H1 (cell line): Measurements from ENCODE around the gene C1QTNF7. TPM values are rescaled to one million over a fixed set of nuclear protein-coding genes. Genes with fewer than 3 reads are reported as not detected.

Experiments
- CTCF ChIA-PET: fragments of 300-600 bp; sonication (Branson Sonifier 250); formaldehyde crosslinking; loops from one replicate; lab custom pipeline; 2021; ENCODE audit not compliant: partially characterized antibody; lab: Charles Lee
- POLR2A ChIA-PET: fragments of 300-600 bp; sonication (Branson Sonifier 250); formaldehyde crosslinking; loops from one replicate; lab custom pipeline; 2021; ENCODE audit warnings: inconsistent platforms; ENCODE audit not compliant: partially characterized antibody; lab: Charles Lee
- DNase-seq, 2 experiments: peaks; one replicate each; pipeline versions ENCODE4 v3.0.0 to v3.0.0-alpha.2; 2010 to 2022; ENCODE audit warnings: low spot score in 2 of 2, low read depth in 1 of 2, mixed read lengths in 1 of 2
- FAIRE-seq: peaks from 2 replicates; lab custom pipeline; 2011; peaks lifted over from hg19 to GRCh38; lab: Jason Lieb, UNC
- H2AFZ ChIP-seq: 2 replicates; pipeline ENCODE4 v1.8.1; 2012; ENCODE audit warnings: low read length, inconsistent platforms
- H2AK5ac ChIP-seq: 2 replicates; pipeline ENCODE4 v1.6.1; 2013; ENCODE audit warnings: low read depth, low read length
- H2BK120ac ChIP-seq: replicated peaks from 2 replicates; pipeline ENCODE3; 2013; ENCODE audit warnings: low read depth, low read length, inconsistent platforms
- H2BK12ac ChIP-seq: 2 replicates; pipeline ENCODE4 v1.6.1; 2013; ENCODE audit warnings: low read depth, low read length
- H2BK15ac ChIP-seq: 2 replicates; pipeline ENCODE4 v1.6.1; 2013; ENCODE audit warnings: low read length
- H2BK20ac ChIP-seq: 2 replicates; pipeline ENCODE4 v1.6.1; 2013; ENCODE audit warnings: low read length
- H2BK5ac ChIP-seq: 2 replicates; pipeline ENCODE4 v1.6.1; 2013; ENCODE audit warnings: low read depth, low read length
- H3K14ac ChIP-seq: 2 replicates; pipeline ENCODE4 v1.6.1; 2013; ENCODE audit warnings: inconsistent platforms; ENCODE audit not compliant: insufficient read length
- H3K18ac ChIP-seq: 2 replicates; pipeline ENCODE4 v1.6.1; 2013; ENCODE audit warnings: low read length; ENCODE audit errors: extremely low read depth
- H3K23ac ChIP-seq: 2 replicates; pipeline ENCODE4 v1.6.1; 2013; ENCODE audit warnings: inconsistent platforms; ENCODE audit not compliant: insufficient read length
- H3K23me2 ChIP-seq: 2 replicates; pipeline ENCODE4 v1.6.1; 2013; ENCODE audit warnings: low read depth, low read length
- H3K27ac ChIP-seq: 2 replicates; pipeline ENCODE4 v1.6.1; 2011; ENCODE audit warnings: low read depth, low read length, inconsistent platforms
- H3K27me3 ChIP-seq, 4 experiments: replicated peaks in 1 of 4; 1 replicate in 1 of 4; 2 replicates in 3 of 4; pipeline versions ENCODE4 v1.6.1 to v1.8.1; 2011 to 2013; ENCODE audit warnings: low read length in 3 of 4, mild to moderate bottlenecking in 3 of 4, inconsistent platforms in 2 of 4, mixed read lengths in 2 of 4, moderate library complexity in 1 of 4; ENCODE audit not compliant: control insufficient read depth in 3 of 4, insufficient read depth in 3 of 4; ENCODE audit errors: extremely low read depth in 1 of 4
- H3K36me3 ChIP-seq, 4 experiments: 2 replicates each; pipeline versions ENCODE4 v1.6.1 to v1.8.1; 2011 to 2013; ENCODE audit warnings: mild to moderate bottlenecking in 4 of 4, low read length in 3 of 4, moderate library complexity in 2 of 4, control low read depth in 1 of 4, inconsistent platforms in 1 of 4; ENCODE audit not compliant: insufficient read depth in 4 of 4, control insufficient read depth in 2 of 4
- H3K4ac ChIP-seq: replicated peaks from 2 replicates; pipeline ENCODE3; 2013; ENCODE audit warnings: low read length, low read depth, mixed read lengths, inconsistent platforms; ENCODE audit not compliant: insufficient read length
- H3K4me1 ChIP-seq, 4 experiments: replicated peaks in 1 of 4; 1 replicate in 1 of 4; 2 replicates in 3 of 4; pipeline versions ENCODE4 v1.6.1 to v1.8.1; 2011 to 2013; ENCODE audit warnings: low read length in 3 of 4, inconsistent platforms in 2 of 4, mixed read lengths in 1 of 4; ENCODE audit not compliant: insufficient read depth in 4 of 4, control insufficient read depth in 3 of 4
- H3K4me2 ChIP-seq, 2 experiments: 2 replicates each; pipeline versions ENCODE4 v1.6.1 to v1.8.1; 2011 to 2013; ENCODE audit warnings: low read depth in 2 of 2, low read length in 2 of 2, control low read depth in 1 of 2, inconsistent platforms in 1 of 2, mild to moderate bottlenecking in 1 of 2; ENCODE audit not compliant: insufficient read depth in 1 of 2
- H3K4me3 ChIP-seq, 4 experiments: fragments of 200-600, 300-600 bp in 1 of 4; sonication (generic), shearing (Covaris generic), sonication (Bioruptor Twin) in 1 of 4; 2 replicates each; pipeline versions ENCODE4 v1.5.1 to v1.8.1; 2011 to 2016; ENCODE audit warnings: low read length in 4 of 4, low read depth in 3 of 4, control low read depth in 2 of 4, inconsistent platforms in 2 of 4, mild to moderate bottlenecking in 2 of 4, mixed read lengths in 1 of 4, moderate library complexity in 1 of 4; ENCODE audit not compliant: insufficient read depth in 2 of 4; ENCODE audit errors: extremely low read depth in 1 of 4
- H3K56ac ChIP-seq: replicated peaks from 2 replicates; pipeline ENCODE3; 2013; ENCODE audit warnings: low read depth, mild to moderate bottlenecking, mixed read lengths, low read length, inconsistent platforms; ENCODE audit not compliant: insufficient read length
- H3K79me1 ChIP-seq: 2 replicates; pipeline ENCODE4 v1.6.1; 2013; ENCODE audit warnings: low read depth, low read length, control low read depth
- H3K79me2 ChIP-seq, 2 experiments: 2 replicates each; pipeline versions ENCODE4 v1.6.1 to v1.8.1; 2012 to 2013; ENCODE audit warnings: low read length in 2 of 2, mild to moderate bottlenecking in 2 of 2, inconsistent platforms in 1 of 2; ENCODE audit not compliant: insufficient read depth in 2 of 2, control insufficient read depth in 1 of 2
- H3K9ac ChIP-seq, 4 experiments: replicated peaks in 1 of 4; 1 replicate in 1 of 4; 2 replicates in 3 of 4; pipeline versions ENCODE4 v1.6.1 to v1.8.1; 2011 to 2013; ENCODE audit warnings: low read depth in 3 of 4, low read length in 3 of 4, control low read depth in 2 of 4, mild to moderate bottlenecking in 2 of 4, moderate library complexity in 2 of 4, inconsistent platforms in 1 of 4; ENCODE audit errors: extremely low read depth in 1 of 4
- H3K9me3 ChIP-seq, 2 experiments: 2 replicates each; pipeline versions ENCODE4 v1.6.1 to v1.8.1; 2012 to 2013; ENCODE audit warnings: mild to moderate bottlenecking in 2 of 2, moderate library complexity in 2 of 2, control low read depth in 1 of 2, inconsistent platforms in 1 of 2, low read depth in 1 of 2, low read length in 1 of 2, mixed read lengths in 1 of 2; ENCODE audit not compliant: insufficient read depth in 2 of 2
- H4K20me1 ChIP-seq, 2 experiments: replicated peaks in 1 of 2; 2 replicates each; pipeline versions ENCODE3 to v1.8.1; 2011 to 2013; ENCODE audit warnings: inconsistent platforms in 2 of 2, low read length in 2 of 2, mild to moderate bottlenecking in 1 of 2; ENCODE audit not compliant: insufficient read depth in 2 of 2, control insufficient read depth in 1 of 2
- H4K5ac ChIP-seq: 2 replicates; pipeline ENCODE4 v1.6.1; 2013; ENCODE audit warnings: low read length, low read depth, mixed read lengths, inconsistent platforms; ENCODE audit not compliant: insufficient read length
- H4K8ac ChIP-seq: 2 replicates; pipeline ENCODE4 v1.8.0; 2013; ENCODE audit warnings: mild to moderate bottlenecking, moderate library complexity, low read length, inconsistent platforms; ENCODE audit not compliant: insufficient read depth; ENCODE audit errors: extremely low read depth
- H4K91ac ChIP-seq: replicated peaks from 2 replicates; pipeline ENCODE3; 2013; ENCODE audit warnings: low read length, mixed read lengths, inconsistent platforms; ENCODE audit not compliant: insufficient read length
- CBX5 ChIP-seq: fragments of 300-800, 300-1000 bp; sonication (generic); IDR thresholded peaks from 2 replicates; pipeline ENCODE4 v1.7.1; 2016; ENCODE audit warnings: antibody characterized with exemption, low read length, low read depth
- FOSL1 ChIP-seq: IDR thresholded peaks from 2 replicates; pipeline ENCODE4 v1.6.1; 2011; ENCODE audit warnings: mild to moderate bottlenecking, low read depth, low read length, moderate library complexity; ENCODE audit not compliant: insufficient read depth
- GTF2F1 ChIP-seq: IDR thresholded peaks from 2 replicates; pipeline ENCODE4 v1.6.1; 2012; ENCODE audit warnings: low read depth, low read length, improper control_type of control experiment, borderline replicate concordance
- POU5F1 ChIP-seq: IDR thresholded peaks from 2 replicates; pipeline ENCODE4 v1.6.1; 2011; ENCODE audit warnings: low read depth, mild to moderate bottlenecking, low read length, moderate library complexity
- RXRA ChIP-seq: IDR thresholded peaks from 2 replicates; pipeline ENCODE4 v1.6.1; 2011; ENCODE audit warnings: low read depth, mild to moderate bottlenecking, low read length, moderate library complexity; ENCODE audit not compliant: insufficient read depth
- SP1 ChIP-seq: IDR thresholded peaks from 2 replicates; pipeline ENCODE4 v1.6.1; 2011; ENCODE audit warnings: low read depth, low read length
- SP4 ChIP-seq: IDR thresholded peaks from 2 replicates; pipeline ENCODE4 v1.6.1; 2012; ENCODE audit warnings: low read length, inconsistent platforms
- TCF12 ChIP-seq: IDR thresholded peaks from 2 replicates; pipeline ENCODE4 v1.6.1; 2011; ENCODE audit warnings: low read depth, mild to moderate bottlenecking, low read length
- WGBS, 2 experiments: shearing (Covaris generic) in 1 of 2; methylation state at CpG; one replicate each; pipeline versions ENCODE4 v1.1.6 to v1.1.7; 2013 to 2015; ENCODE audit warnings: low lambda C conversion rate in 2 of 2, mixed read lengths in 2 of 2, inconsistent platforms in 1 of 2, low coverage in 1 of 2, missing lambda C conversion rate in 1 of 2; ENCODE audit not compliant: insufficient replicate concordance in 2 of 2, insufficient coverage in 1 of 2, insufficient read length in 1 of 2; ENCODE audit errors: extremely low coverage in 1 of 2, missing lambda C conversion rate in 1 of 2; 5-methylcytosine and 5-hydroxymethylcytosine counted together
- polyA plus RNA-seq, 7 experiments: library from polyadenylated mRNA; depleted of rRNA in 3 of 7; stranded (reverse) in 5 of 7; unstranded in 2 of 7; fragments of >200 nt in 5 of 7; fragments of 200-250 nt in 2 of 7; gene quantifications; 1 replicate in 5 of 7; 2 replicates in 1 of 7; 4 replicates in 1 of 7; pipeline versions ENCODE4 v1.2.1 to v1.2.3, GENCODE V29; 2011 to 2013; ENCODE audit warnings: missing spikeins in 2 of 7, mixed read lengths in 2 of 7
- total RNA-seq: library from RNA; stranded (reverse); fragmentation: NEBNext Ultra II Directional; extraction: Animal tissue kit (Norgen Biotek cat#: 25700); gene quantifications from 2 replicates; pipeline ENCODE4 v1.2.1, GENCODE V29; 2021

The C1QTNF7 gene
- total and polyA plus RNA-seq, 2 of the 8 experiments (the other 6 are each of a cell fraction or from before 2014, with no cell fraction given), result not detected

- H3K14ac ChIP-seq, result no peak overlapping the region
- TF ChIP-seq POU5F1, result no peak
- no peak for TF ChIP-seq GTF2F1
- no peak for TF ChIP-seq SP4
- no peak for TF ChIP-seq CBX5
- no peak for TF ChIP-seq TCF12
- TF ChIP-seq SP1, result no peak
- TF ChIP-seq FOSL1, result no peak
- no peak for TF ChIP-seq RXRA
- H2BK120ac ChIP-seq, result no peak overlapping the region
- no peaks in the 10 kb centered on the region for H3K79me2 ChIP-seq
- no peak overlapping the region for H2BK12ac ChIP-seq
- H3K9me3 ChIP-seq, result no peaks in the 10 kb centered on the region
- FAIRE-seq, result no peak
- CTCF ChIA-PET, result no interaction called here
- H3K79me1 ChIP-seq, result no peaks in the 10 kb centered on the region
- no peak overlapping the region for H2BK20ac ChIP-seq
- no peak overlapping the region for H2AK5ac ChIP-seq
- no peak overlapping the region for H2BK15ac ChIP-seq
- no peak overlapping the region for H3K27ac ChIP-seq
- H3K36me3 ChIP-seq, result no peaks in the 10 kb centered on the region
- no peak overlapping the region for H3K18ac ChIP-seq
- H3K4me1 ChIP-seq, result peaks cover 3 to 6% (median 5%) of the 10 kb centered on the region in 4 experiments; a peak in 5 of 7 replicates
- no peak overlapping the region for H3K4ac ChIP-seq
- no peak overlapping the region for H2BK5ac ChIP-seq
- H4K5ac ChIP-seq, result no peak overlapping the region
- H4K20me1 ChIP-seq, result no peaks in the 10 kb centered on the region
- no peak overlapping the region for H3K56ac ChIP-seq
- no peak overlapping the region for H3K9ac ChIP-seq
- H3K4me2 ChIP-seq, result no peak overlapping the region
- no peaks in the 10 kb centered on the region for H3K27me3 ChIP-seq
- POLR2A ChIA-PET, result interaction anchor here (3.2 to 3.8 kb wide), 2 partner anchors 13 to 172 kb away, joined by 21 to 52 read pairs; partner anchors contain the start of genes CC2D2A and FBXL5
- no peak overlapping the region for H3K4me3 ChIP-seq
- no peak overlapping the region for H3K23ac ChIP-seq
- H2AFZ ChIP-seq, result no peak overlapping the region
- no peak overlapping the region for H4K91ac ChIP-seq
- H4K8ac ChIP-seq, result no peak overlapping the region
- H3K23me2 ChIP-seq, result peaks cover 2% of the 10 kb centered on the region
- no peak for DNase-seq
- WGBS, 2 experiments, result 73% methylated on average over 2 of the region's 2 CpGs; no CpG with 5 or more reads in 1 of the 2 experiments
Measured at GRCh38 chr4:15481961-15482745, 54.3 kb downstream of the C1QTNF7 start.
